Measurements from ENCODE around the gene NLN. TPM values are rescaled to one million over a fixed set of nuclear protein-coding genes. Genes with fewer than 3 reads are reported as not detected.
A peak's percentile ranks its signal among the peaks of the same experiment; 100 is the strongest.
"Not testable (repeated sequence)": the region's sequence is repeated elsewhere in the genome, so short reads cannot be mapped to it uniquely, and the experiment has no call there.

Gene NLN
- polyA plus RNA-seq, 10 donors: 14.2 to 26.6 (median 17.7) TPM

- DNase-seq: no peak
These were observed 6.2 kb downstream of the NLN start for GRCh38 chr5:65728218-65728617.

GRCh38 chr5:65730910-65731309 is 8.9 kb downstream of the NLN start:
- no peak for DNase-seq

GRCh38 chr5:65732046-65732445 is 10.0 kb downstream of the NLN start:
- peak in 1 of 3 donors; percentile 14 for DNase-seq

GRCh38 chr5:65734196-65734775 is 12.3 kb downstream of the NLN start:
- not testable (repeated sequence) for DNase-seq

GRCh38 chr5:65734921-65735320 is 12.9 kb downstream of the NLN start:
- no peak for DNase-seq

GRCh38 chr5:65736011-65736410 is 14.0 kb downstream of the NLN start:
- no peak for DNase-seq

GRCh38 chr5:65737842-65738241 is 15.8 kb downstream of the NLN start:
- no peak for DNase-seq

GRCh38 chr5:65738305-65738704 is 16.3 kb downstream of the NLN start:
- no peak for DNase-seq

- DNase-seq: no peak
These were observed 17.2 kb downstream of the NLN start for GRCh38 chr5:65739162-65739561.

- peak; percentile 26 to 78 (median 49) for DNase-seq
These were observed 20.7 kb downstream of the NLN start for GRCh38 chr5:65742565-65743231.

- DNase-seq: no peak
These were observed 27.3 kb downstream of the NLN start for GRCh38 chr5:65749221-65749844.

GRCh38 chr5:65749956-65750355 is 28.0 kb downstream of the NLN start:
- DNase-seq: no peak

- DNase-seq: no peak
These were observed 28.9 kb downstream of the NLN start for GRCh38 chr5:65750938-65751337.

GRCh38 chr5:65753189-65753588 is 31.2 kb downstream of the NLN start:
- DNase-seq: no peak

- DNase-seq: no peak
These were observed 36.6 kb downstream of the NLN start for GRCh38 chr5:65758546-65759144.

- DNase-seq: peak in 1 of 3 donors; percentile 22
These were observed 38.7 kb downstream of the NLN start for GRCh38 chr5:65760504-65761275.

GRCh38 chr5:65762234-65762633 is 40.2 kb downstream of the NLN start:
- no peak for DNase-seq

GRCh38 chr5:65765582-65765981 is 43.6 kb downstream of the NLN start:
- DNase-seq: no peak

GRCh38 chr5:65766175-65766574 is 44.2 kb downstream of the NLN start:
- no peak for DNase-seq

- no peak for DNase-seq
These were observed 44.8 kb downstream of the NLN start for GRCh38 chr5:65766781-65767180.

GRCh38 chr5:65767565-65767964 is 45.6 kb downstream of the NLN start:
- no peak for DNase-seq

GRCh38 chr5:65768723-65769346 is 46.8 kb downstream of the NLN start:
- DNase-seq: no peak

Measured in muscle of back (tissue), 11 donors.